ENCODE data around the gene PREB. TPM values are rescaled to one million over a fixed set of nuclear protein-coding genes. Genes with fewer than 3 reads are reported as not detected.
A peak's percentile ranks its signal among the peaks of the same experiment; 100 is the strongest.

Gene PREB
- total and polyA plus RNA-seq, 2 of the 13 experiments (the other 11 are each of a cell fraction or from before 2014, with no cell fraction given) = 112 to 192 TPM

- TF ChIP-seq ATF4 (CRISPR knock-in tag; IDR thresholded peaks at IDR 0.05) = peak in 1 of 2 experiments; percentile 94; a peak in 2 of 4 replicates
- no peak for TF ChIP-seq KLF16 (CRISPR knock-in tag; IDR thresholded peaks at IDR 0.05)
- no peak for TF ChIP-seq NRL (CRISPR knock-in tag; IDR thresholded peaks at IDR 0.05; ENCODE audit: borderline replicate concordance)
- TF ChIP-seq GATAD2A (CRISPR knock-in tag; IDR thresholded peaks at IDR 0.05) = 0 out of 2 replicates have a peak, but pooled peaks have one; percentile 17
- TF ChIP-seq THAP11 (CRISPR knock-in tag; IDR thresholded peaks at IDR 0.05) = peak; percentile 73
- no peak for TF ChIP-seq HMGA1 (CRISPR knock-in tag; conservative IDR thresholded peaks at IDR 0.05)
- TF ChIP-seq AHR (CRISPR knock-in tag; IDR thresholded peaks at IDR 0.05) = peak; percentile 16; the same call in 1 of the 2 replicates
- 0 out of 2 replicates have a peak, but pooled peaks have one; percentile 24 for TF ChIP-seq ZNF143 (CRISPR knock-in tag; IDR thresholded peaks at IDR 0.05)
- 0 out of 2 replicates have a peak, but pooled peaks have one; percentile 39 for TF ChIP-seq RFXAP (CRISPR knock-in tag; IDR thresholded peaks at IDR 0.05; ENCODE audit: borderline replicate concordance)
- peak; percentile 37; the same call in 1 of the 2 replicates for TF ChIP-seq MED1 (CRISPR knock-in tag; IDR thresholded peaks at IDR 0.05)
- no peak for TF ChIP-seq TCF12 (IDR thresholded peaks at IDR 0.05)
- TF ChIP-seq TCF12 (CRISPR knock-in tag; IDR thresholded peaks at IDR 0.05) = no peak
- 0 out of 2 replicates have a peak, but pooled peaks have one; percentile 33 for TF ChIP-seq ARNT2 (CRISPR knock-in tag; IDR thresholded peaks at IDR 0.05; ENCODE audit: low read depth)
- TF ChIP-seq ZNF788 (CRISPR knock-in tag; IDR thresholded peaks at IDR 0.05; ENCODE audit: borderline replicate concordance) = 0 out of 2 replicates have a peak, but pooled peaks have one; percentile 33
- peak; percentile 93 for TF ChIP-seq CEBPG (CRISPR knock-in tag; IDR thresholded peaks at IDR 0.05)
- TF ChIP-seq HOXA3 (CRISPR knock-in tag; IDR thresholded peaks at IDR 0.05) = peak; percentile 23; the same call in 1 of the 2 replicates
- peak; percentile 48; the same call in 1 of the 2 replicates for TF ChIP-seq ZNF687 (CRISPR knock-in tag; IDR thresholded peaks at IDR 0.05)
- TF ChIP-seq HMGXB3 (CRISPR knock-in tag; IDR thresholded peaks at IDR 0.05; ENCODE audit: borderline replicate concordance) = 0 out of 2 replicates have a peak, but pooled peaks have one; percentile 18
These were observed 50.8 kb downstream of the PREB start (continued) for GRCh38 chr2:27083410-27084296.

Measured in HepG2 (cell line).